H9 (cell line): Measurements from ENCODE around the gene HMCN1. TPM values are rescaled to one million over a fixed set of nuclear protein-coding genes. Genes with fewer than 3 reads are reported as not detected.
A peak's percentile ranks its signal among the peaks of the same experiment; 100 is the strongest.

Experiments used
- DNase-seq: peaks from one replicate; pipeline ENCODE4 v3.0.0-alpha.2; 2017
- H2AFZ ChIP-seq: one replicate; pipeline ENCODE4 v1.6.1; 2013; ENCODE audit warnings: mild to moderate bottlenecking, low read length, control low read depth, moderate library complexity
- H2AK5ac ChIP-seq: 2 replicates; pipeline ENCODE4 v1.6.1; 2013; ENCODE audit warnings: low read length, control low read depth, mixed read lengths; ENCODE audit not compliant: insufficient read length
- H2BK120ac ChIP-seq: one replicate; pipeline ENCODE4 v1.6.1; 2013; ENCODE audit warnings: low read depth, mild to moderate bottlenecking, low read length, control low read depth, inconsistent platforms; ENCODE audit not compliant: poor library complexity, severe bottlenecking
- H2BK12ac ChIP-seq: 2 replicates; pipeline ENCODE4 v1.6.1; 2013; ENCODE audit warnings: low read length, control low read depth, mixed read lengths, low read depth; ENCODE audit not compliant: insufficient read length
- H2BK15ac ChIP-seq: 2 replicates; pipeline ENCODE4 v1.6.1; 2013; ENCODE audit warnings: low read depth, low read length, control low read depth
- H2BK20ac ChIP-seq: one replicate; pipeline ENCODE4 v1.6.1; 2013; ENCODE audit warnings: low read depth, mild to moderate bottlenecking, low read length, control low read depth, inconsistent platforms; ENCODE audit not compliant: poor library complexity, severe bottlenecking
- H2BK5ac ChIP-seq: 2 replicates; pipeline ENCODE4 v1.6.1; 2013; ENCODE audit warnings: low read length, control low read depth, mixed read lengths; ENCODE audit not compliant: insufficient read length
- H3K14ac ChIP-seq: 2 replicates; pipeline ENCODE4 v1.6.1; 2013; ENCODE audit warnings: low read length, control low read depth; ENCODE audit not compliant: insufficient read depth
- H3K18ac ChIP-seq: 2 replicates; pipeline ENCODE4 v1.6.1; 2013; ENCODE audit warnings: low read depth, mild to moderate bottlenecking, mixed read lengths, low read length, control low read depth; ENCODE audit not compliant: insufficient read length
- H3K23ac ChIP-seq: 2 replicates; pipeline ENCODE4 v1.6.1; 2013; ENCODE audit warnings: low read length, control low read depth, mixed read lengths, low read depth; ENCODE audit not compliant: insufficient read length
- H3K23me2 ChIP-seq: 2 replicates; pipeline ENCODE4 v1.6.1; 2013; ENCODE audit warnings: low read depth, mild to moderate bottlenecking, mixed read lengths, low read length, control low read depth; ENCODE audit not compliant: insufficient read length, poor library complexity, severe bottlenecking
- H3K27ac ChIP-seq: 2 replicates; pipeline ENCODE4 v1.5.1; 2013; ENCODE audit warnings: low read length, control low read depth, mixed read lengths, low read depth; ENCODE audit not compliant: insufficient read length
- H3K27me3 ChIP-seq: 2 replicates; pipeline ENCODE4 v1.6.1; 2013; ENCODE audit warnings: low read length, control low read depth, inconsistent platforms; ENCODE audit not compliant: insufficient read depth
- H3K4ac ChIP-seq: 2 replicates; pipeline ENCODE4 v1.6.1; 2013; ENCODE audit warnings: low read depth, mild to moderate bottlenecking, control low read depth, inconsistent platforms, low read length, moderate library complexity
- H3K4me1 ChIP-seq: 2 replicates; pipeline ENCODE4 v1.6.1; 2013; ENCODE audit warnings: low read length, control low read depth, inconsistent platforms; ENCODE audit not compliant: insufficient read depth
- H3K4me2 ChIP-seq: 2 replicates; pipeline ENCODE4 v1.6.1; 2013; ENCODE audit warnings: low read length, control low read depth, mixed read lengths; ENCODE audit not compliant: insufficient read length, insufficient read depth
- H3K56ac ChIP-seq: 2 replicates; pipeline ENCODE4 v1.6.1; 2013; ENCODE audit warnings: low read depth, mild to moderate bottlenecking, mixed read lengths, low read length, control low read depth; ENCODE audit not compliant: insufficient read length
- H3K79me1 ChIP-seq: 2 replicates; pipeline ENCODE4 v1.6.1; 2013; ENCODE audit warnings: low read depth, mild to moderate bottlenecking, moderate library complexity, low read length, control low read depth, inconsistent platforms; ENCODE audit not compliant: insufficient read depth, poor library complexity, severe bottlenecking
- H3K79me2 ChIP-seq: 2 replicates; pipeline ENCODE4 v1.6.1; 2013; ENCODE audit warnings: low read length, control low read depth, inconsistent platforms; ENCODE audit not compliant: insufficient read depth
- H3K9ac ChIP-seq: 2 replicates; pipeline ENCODE4 v1.6.1; 2013; ENCODE audit warnings: low read length, control low read depth, mixed read lengths; ENCODE audit not compliant: insufficient read length; ENCODE audit errors: extremely low read depth
- H3K9me3 ChIP-seq: one replicate; pipeline ENCODE4 v1.6.1; 2013; ENCODE audit warnings: low read depth, low read length, inconsistent platforms; ENCODE audit not compliant: control insufficient read depth
- H3T11ph ChIP-seq: one replicate; pipeline ENCODE4 v1.6.1; 2013; ENCODE audit warnings: mild to moderate bottlenecking, low read length, control low read depth, inconsistent platforms
- H4K20me1 ChIP-seq: one replicate; pipeline ENCODE4 v1.6.1; 2013; ENCODE audit not compliant: control insufficient read depth, insufficient read length, insufficient read depth
- H4K5ac ChIP-seq: 2 replicates; pipeline ENCODE4 v1.6.1; 2013; ENCODE audit warnings: low read depth, mild to moderate bottlenecking, mixed read lengths, low read length, control low read depth; ENCODE audit not compliant: insufficient read length
- H4K8ac ChIP-seq: replicated peaks from 2 replicates; pipeline ENCODE4 v1.6.1; 2013; ENCODE audit warnings: low read length, control low read depth, mixed read lengths, low read depth; ENCODE audit not compliant: insufficient read length
- H4K91ac ChIP-seq: 2 replicates; pipeline ENCODE4 v1.6.1; 2013; ENCODE audit warnings: low read depth, mild to moderate bottlenecking, moderate library complexity, mixed read lengths, low read length, control low read depth; ENCODE audit not compliant: insufficient read length
- H3K27ac Mint-ChIP-seq, 3 experiments: 2 replicates in 2 of 3; 3 replicates in 1 of 3; pipeline ENCODE4 v1.8.0; 2020 to 2021; ENCODE audit warnings: mixed read lengths in 3 of 3, mild to moderate bottlenecking in 1 of 3, moderate library complexity in 1 of 3
- H3K27me3 Mint-ChIP-seq: 2 replicates; pipeline ENCODE4 v1.8.0; 2021; ENCODE audit warnings: low read depth, mild to moderate bottlenecking, moderate library complexity, mixed read lengths
- H3K36me3 Mint-ChIP-seq, 3 experiments: 2 replicates in 2 of 3; 3 replicates in 1 of 3; pipeline ENCODE4 v1.8.0; 2020 to 2021; ENCODE audit warnings: low read depth in 3 of 3, mixed read lengths in 3 of 3; ENCODE audit not compliant: insufficient read depth in 1 of 3
- H3K4me1 Mint-ChIP-seq, 2 experiments: 2 replicates each; pipeline ENCODE4 v1.8.0; 2020; ENCODE audit warnings: mixed read lengths in 2 of 2
- H3K4me3 Mint-ChIP-seq, 2 experiments: 2 replicates in 1 of 2; 3 replicates in 1 of 2; pipeline ENCODE4 v1.8.0; 2020 to 2021; ENCODE audit warnings: mild to moderate bottlenecking in 2 of 2, mixed read lengths in 2 of 2, moderate library complexity in 1 of 2
- H3K9me3 Mint-ChIP-seq, 2 experiments: 2 replicates in 1 of 2; 3 replicates in 1 of 2; pipeline ENCODE4 v1.8.0; 2020; ENCODE audit warnings: mild to moderate bottlenecking in 2 of 2, mixed read lengths in 2 of 2, moderate library complexity in 1 of 2
- WGBS: extraction: QIAGEN DNeasy Blood & Tissue Kit; methylation state at CpG from one replicate; pipeline ENCODE4 v1.1.7; 2013; ENCODE audit warnings: missing lambda C conversion rate, low lambda C conversion rate, mixed read lengths; ENCODE audit not compliant: insufficient read length; ENCODE audit errors: extremely low coverage; 5-methylcytosine and 5-hydroxymethylcytosine counted together
- total RNA-seq: library from RNA; stranded (reverse); gene quantifications from 2 replicates; pipeline ENCODE4 v1.2.1, GENCODE V29; 2021
- TF ChIP-seq, protein P1 (sequence below): fragments of 200-600 bp; sonication (generic); conservative IDR thresholded peaks from 3 replicates; pipeline ENCODE4 v1.8.0; 2021; ENCODE audit warnings: antibody characterized with exemption, mild to moderate bottlenecking

Gene HMCN1
- total RNA-seq, 1 experiment from 2014 or later: 3.3 TPM

DNA sequence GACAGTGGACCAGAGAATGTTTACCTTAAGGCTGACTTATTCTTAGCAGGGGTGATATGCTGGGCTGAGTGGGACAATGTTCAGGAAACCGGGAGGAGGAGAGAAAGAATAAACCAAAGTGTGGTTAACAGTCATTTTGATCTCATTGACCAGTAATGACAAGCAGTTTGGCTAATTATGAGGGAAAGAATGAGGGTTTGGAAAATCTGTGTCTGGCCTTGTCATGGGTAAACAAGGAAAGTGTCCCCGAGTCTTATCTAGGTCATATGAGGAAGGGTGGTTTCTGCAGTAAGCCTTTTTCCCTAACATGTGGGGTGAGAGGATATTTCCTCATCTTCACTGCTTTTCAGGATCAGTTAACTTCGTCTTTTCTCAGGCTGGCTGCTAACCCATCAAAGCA is 485.9 kb downstream of the HMCN1 start:
- H3K27ac ChIP-seq: no peak overlapping the region
- Mint-ChIP-seq H3K36me3 (no peaks in the 10 kb centered on the region; a peak in 2 of 7 replicates), H3K4me3 (no peak overlapping the region), H3K4me1 (peaks cover 0 to 2% of the 10 kb centered on the region in 2 experiments; a peak in 1 of 4 replicates), H3K27me3 (no peaks in the 10 kb centered on the region), H3K27ac (peak overlapping the region in 2 of 3 experiments; percentile 13 to 20; a peak in 2 of 7 replicates), H3K9me3 (peaks cover 0 to 4% of the 10 kb centered on the region in 2 experiments; a peak in 1 of 5 replicates)
- WGBS: no CpG with 5 or more reads among the region's 3 CpGs
- H2BK15ac ChIP-seq: no peak overlapping the region
- no peaks in the 10 kb centered on the region for H3K9me3 ChIP-seq
- DNase-seq: no peak
- H3K79me2 ChIP-seq: no peaks in the 10 kb centered on the region
- no peak overlapping the region for H3K18ac ChIP-seq
- H2BK12ac ChIP-seq: no peak overlapping the region
- no peak overlapping the region for H4K5ac ChIP-seq
- no peaks in the 10 kb centered on the region for H4K20me1 ChIP-seq
- no peak overlapping the region for H2AFZ ChIP-seq
- no peak overlapping the region for H2BK20ac ChIP-seq
- H3K27me3 ChIP-seq: no peaks in the 10 kb centered on the region
- no peaks in the 10 kb centered on the region for H3K4me1 ChIP-seq
- no peak overlapping the region for H2BK5ac ChIP-seq
- H4K91ac ChIP-seq: no peak overlapping the region
- TF ChIP-seq, protein P1, sequence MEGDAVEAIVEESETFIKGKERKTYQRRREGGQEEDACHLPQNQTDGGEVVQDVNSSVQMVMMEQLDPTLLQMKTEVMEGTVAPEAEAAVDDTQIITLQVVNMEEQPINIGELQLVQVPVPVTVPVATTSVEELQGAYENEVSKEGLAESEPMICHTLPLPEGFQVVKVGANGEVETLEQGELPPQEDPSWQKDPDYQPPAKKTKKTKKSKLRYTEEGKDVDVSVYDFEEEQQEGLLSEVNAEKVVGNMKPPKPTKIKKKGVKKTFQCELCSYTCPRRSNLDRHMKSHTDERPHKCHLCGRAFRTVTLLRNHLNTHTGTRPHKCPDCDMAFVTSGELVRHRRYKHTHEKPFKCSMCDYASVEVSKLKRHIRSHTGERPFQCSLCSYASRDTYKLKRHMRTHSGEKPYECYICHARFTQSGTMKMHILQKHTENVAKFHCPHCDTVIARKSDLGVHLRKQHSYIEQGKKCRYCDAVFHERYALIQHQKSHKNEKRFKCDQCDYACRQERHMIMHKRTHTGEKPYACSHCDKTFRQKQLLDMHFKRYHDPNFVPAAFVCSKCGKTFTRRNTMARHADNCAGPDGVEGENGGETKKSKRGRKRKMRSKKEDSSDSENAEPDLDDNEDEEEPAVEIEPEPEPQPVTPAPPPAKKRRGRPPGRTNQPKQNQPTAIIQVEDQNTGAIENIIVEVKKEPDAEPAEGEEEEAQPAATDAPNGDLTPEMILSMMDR: no peak
- no peaks in the 10 kb centered on the region for H3K23me2 ChIP-seq
- no peak overlapping the region for H4K8ac ChIP-seq
- H3K23ac ChIP-seq: no peak overlapping the region
- no peak overlapping the region for H2AK5ac ChIP-seq
- H3K14ac ChIP-seq: no peak overlapping the region
- no peak overlapping the region for H3K56ac ChIP-seq
- no peaks in the 10 kb centered on the region for H3K79me1 ChIP-seq
- no peak overlapping the region for H3K4ac ChIP-seq
- no peak overlapping the region for H3K9ac ChIP-seq
- H3T11ph ChIP-seq: no peak overlapping the region
- no peak overlapping the region for H3K4me2 ChIP-seq
- no peak overlapping the region for H2BK120ac ChIP-seq
